NCI-H1436 treated with DMSO at 0.1 percent for 48 hours (cell line): ENCODE measurements around the gene GALNT18.

ENCODE experiments used
- DNase-seq: peaks from one replicate; lab custom pipeline; 2025; lab: John Stamatoyannopoulos, UW

Gene GALNT18

GRCh38 chr11:11309906-11310305 lies 311.9 kb downstream of the GALNT18 start:
- no peak for DNase-seq

- DNase-seq: no peak
Observed at GRCh38 chr11:11308249-11308648, 313.6 kb downstream of the GALNT18 start.

GRCh38 chr11:11306855-11307254 lies 314.9 kb downstream of the GALNT18 start:
- DNase-seq: no peak

GRCh38 chr11:11304550-11304949 lies 317.3 kb downstream of the GALNT18 start:
- no peak for DNase-seq

DNA sequence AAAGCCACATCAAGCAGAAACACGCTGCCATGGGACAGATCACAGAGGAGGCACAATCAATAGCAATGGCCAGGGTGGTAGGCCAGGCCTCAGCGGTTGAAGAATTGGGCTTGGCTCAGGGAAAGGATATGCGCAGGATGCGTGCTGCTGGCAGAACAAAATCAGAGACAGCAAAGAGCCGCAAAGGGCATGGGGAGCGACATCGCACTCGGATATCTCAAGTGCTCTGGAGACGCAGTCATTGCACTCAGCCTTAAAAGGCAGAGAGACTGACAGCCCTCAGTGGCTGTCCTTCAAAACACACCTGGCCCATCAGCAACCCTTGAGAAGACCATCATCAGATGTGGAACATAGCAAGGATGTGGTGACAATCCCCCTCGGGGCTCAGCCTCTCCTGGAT lies 319.2 kb downstream of the GALNT18 start:
- DNase-seq: no peak

- DNase-seq: no peak
Observed at GRCh38 chr11:11301212-11301611, 320.6 kb downstream of the GALNT18 start.

DNA sequence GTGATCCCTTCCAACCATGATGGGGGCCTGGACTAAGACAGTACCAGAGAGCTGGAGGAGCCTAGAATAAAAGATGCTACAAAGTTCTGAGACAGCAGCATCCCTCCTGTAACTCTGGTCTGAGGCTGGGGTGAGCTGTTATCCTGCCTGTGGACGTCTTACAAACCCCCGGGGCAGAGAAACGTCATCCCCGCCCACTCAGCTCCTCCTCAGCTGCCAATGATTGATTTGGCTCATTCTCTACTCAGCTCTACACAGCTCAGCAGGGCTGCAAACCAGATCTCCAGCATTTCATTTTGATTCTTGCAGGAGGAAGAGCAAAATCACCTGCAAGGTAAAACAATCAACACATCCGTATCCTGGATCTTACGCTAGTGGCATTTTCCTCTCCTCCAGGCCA lies 324.2 kb downstream of the GALNT18 start:
- DNase-seq: no peak

DNA sequence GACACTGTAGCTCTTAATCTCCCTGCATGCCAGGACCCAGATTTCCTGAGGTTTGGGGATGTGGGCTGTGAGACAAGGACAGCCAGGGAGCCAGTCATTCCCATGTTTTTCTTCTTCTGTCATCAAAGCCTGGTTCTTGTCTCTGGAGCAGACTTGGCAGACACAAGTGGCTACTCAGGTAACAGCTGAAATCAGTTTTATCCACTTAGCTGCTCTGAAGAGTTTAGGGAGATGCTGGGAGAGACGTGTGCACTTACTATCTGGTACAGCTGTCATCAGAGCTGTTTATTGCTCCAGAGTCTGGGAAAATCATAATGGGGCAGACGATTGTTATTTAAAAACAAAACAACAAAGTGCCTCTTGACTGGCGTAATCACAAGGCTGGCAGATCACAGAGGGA lies 325.4 kb downstream of the GALNT18 start:
- DNase-seq: no peak

- no peak for DNase-seq
Observed at GRCh38 chr11:11294551-11294855, 327.3 kb downstream of the GALNT18 start.

DNA sequence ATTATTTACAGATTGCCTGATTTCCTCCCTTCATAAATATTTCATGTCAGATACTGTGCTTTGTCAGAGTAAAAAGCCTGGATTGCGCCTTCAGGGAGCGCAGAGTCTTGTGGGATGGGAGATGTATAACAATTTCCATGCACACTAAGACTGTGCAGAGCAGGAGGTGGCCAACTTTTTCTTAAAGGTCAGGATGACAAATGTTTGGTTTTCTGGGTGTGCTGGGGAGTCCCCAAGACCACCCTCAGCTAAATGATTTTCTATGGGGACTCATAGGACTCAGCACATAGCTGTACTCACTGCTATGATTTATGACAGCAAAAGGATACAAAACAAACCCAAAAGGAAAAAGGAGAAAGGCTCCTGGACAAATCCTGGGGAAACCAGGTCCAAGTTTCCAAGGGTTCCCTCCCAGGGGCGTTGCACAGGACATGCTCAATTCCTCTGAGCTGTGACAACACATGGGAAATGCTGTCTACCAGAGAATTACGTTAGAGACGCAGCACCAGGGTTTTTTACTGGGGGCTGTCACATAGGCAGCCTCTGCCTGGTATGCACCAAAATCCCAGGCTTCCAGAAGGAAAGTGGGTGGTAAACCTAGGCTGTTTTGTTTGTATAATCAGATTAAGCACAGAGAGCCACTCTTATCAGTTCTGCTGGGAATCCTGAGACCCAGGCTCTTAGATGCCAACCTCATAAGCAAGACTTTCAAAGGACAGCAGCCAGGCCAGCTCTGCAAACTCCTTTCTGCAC lies 327.8 kb downstream of the GALNT18 start:
- DNase-seq: no peak

DNA sequence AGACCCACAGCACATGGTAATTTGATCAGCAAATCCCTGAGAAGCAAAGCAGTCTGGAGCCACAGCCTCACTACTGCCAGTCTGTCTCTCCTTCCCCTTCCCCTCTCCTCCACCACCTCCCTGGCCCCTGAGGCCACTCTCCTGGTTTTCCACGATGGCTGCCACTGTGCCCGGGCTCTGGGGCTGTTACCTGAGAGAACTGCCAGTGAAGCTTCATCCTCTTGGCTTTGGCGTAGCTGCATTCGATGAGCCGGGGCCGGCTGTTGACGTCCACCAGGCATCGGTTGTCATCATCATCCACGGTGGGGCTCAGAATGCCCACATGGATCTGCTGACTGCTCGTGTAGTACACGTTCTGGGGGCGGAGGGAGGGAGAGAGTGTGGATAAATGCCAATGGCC lies 329.0 kb downstream of the GALNT18 start:
- no peak for DNase-seq

DNA sequence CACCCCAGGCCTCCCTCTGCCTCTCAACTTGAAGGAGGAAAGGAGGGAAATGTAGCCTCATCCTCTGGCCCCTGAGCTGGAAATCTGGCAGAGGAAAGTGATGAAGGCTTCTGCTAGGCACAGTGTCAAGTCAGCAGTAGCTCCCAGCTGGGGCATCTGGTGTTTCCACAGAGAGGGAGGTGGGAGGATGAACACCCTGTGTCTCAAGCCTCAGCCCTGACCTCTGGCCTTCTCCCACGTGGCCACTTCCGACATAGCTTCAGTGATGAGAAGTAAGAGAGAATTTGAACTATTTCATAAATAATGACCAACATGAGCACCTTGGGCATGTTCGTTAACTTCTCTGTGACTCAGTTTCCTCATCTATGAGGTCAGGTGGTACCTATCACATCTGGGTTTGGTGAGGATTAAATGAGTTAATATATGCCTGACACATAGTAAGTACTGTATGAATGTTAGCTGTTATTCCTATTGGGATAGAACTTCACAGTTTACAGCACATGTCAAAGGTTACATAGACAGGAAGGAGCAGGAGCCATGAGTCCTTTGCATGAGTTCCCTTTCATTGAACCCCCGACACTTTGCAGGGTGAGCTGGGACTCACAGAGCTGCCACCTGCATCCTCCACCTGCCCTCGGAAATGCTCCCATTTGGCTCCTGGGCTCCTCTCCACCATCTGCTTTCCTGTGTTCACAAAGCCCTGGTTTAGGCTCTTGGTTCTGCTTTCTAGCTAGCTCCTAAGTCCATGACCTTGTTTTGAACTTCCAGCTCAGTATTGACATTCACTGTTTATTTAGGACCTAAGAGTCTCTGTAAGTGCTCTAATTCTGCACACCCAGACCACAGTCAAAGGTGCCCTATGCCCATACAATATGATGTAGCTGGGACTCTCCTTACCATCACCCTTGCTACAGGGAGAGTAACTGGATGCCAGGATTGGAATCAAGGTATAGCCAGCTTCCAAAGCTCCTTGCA lies 330.5 kb downstream of the GALNT18 start:
- no peak for DNase-seq

DNA sequence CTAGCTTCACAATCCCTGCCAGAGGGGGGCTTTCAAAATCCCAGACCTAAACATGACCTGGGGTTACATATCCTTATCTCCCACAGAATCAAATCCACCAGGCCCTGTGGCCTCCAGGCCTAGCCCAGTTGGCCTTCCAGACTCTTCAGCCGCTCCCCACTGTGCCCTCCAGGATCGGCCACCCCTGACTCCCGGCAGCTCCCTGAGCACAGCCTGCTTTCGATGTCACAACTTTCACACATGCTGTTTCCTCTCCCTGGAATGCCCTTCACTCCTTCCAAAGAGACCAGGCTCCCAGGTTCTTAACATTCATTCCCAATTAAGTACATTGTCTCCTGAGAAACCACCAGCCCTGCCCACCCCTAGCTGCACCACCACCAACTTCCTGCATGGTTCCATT lies 331.5 kb downstream of the GALNT18 start:
- no peak for DNase-seq

DNA sequence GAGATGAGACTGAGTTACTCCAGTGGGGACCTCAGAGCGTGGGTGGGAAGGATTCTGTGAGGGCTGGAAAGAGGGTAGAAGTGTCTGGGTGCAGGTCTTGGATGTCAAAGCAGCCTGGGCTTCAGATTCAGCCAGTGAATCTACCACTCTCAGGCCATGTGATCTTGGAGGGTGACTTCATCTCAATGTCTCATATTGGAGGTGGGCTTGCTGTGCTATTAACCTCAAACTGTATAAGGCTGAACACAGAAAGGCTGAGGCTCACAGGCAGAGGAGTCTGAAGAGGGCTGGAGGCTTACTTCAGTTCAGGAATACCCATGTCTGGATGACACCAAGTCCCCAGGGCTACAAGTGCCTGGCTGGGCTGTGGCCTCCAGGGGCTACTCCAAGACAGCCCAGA lies 332.1 kb downstream of the GALNT18 start:
- DNase-seq: no peak

- no peak for DNase-seq
Observed at GRCh38 chr11:11288972-11289616, 332.7 kb downstream of the GALNT18 start.

- DNase-seq: no peak
Observed at GRCh38 chr11:11284481-11284880, 337.3 kb downstream of the GALNT18 start.

DNA sequence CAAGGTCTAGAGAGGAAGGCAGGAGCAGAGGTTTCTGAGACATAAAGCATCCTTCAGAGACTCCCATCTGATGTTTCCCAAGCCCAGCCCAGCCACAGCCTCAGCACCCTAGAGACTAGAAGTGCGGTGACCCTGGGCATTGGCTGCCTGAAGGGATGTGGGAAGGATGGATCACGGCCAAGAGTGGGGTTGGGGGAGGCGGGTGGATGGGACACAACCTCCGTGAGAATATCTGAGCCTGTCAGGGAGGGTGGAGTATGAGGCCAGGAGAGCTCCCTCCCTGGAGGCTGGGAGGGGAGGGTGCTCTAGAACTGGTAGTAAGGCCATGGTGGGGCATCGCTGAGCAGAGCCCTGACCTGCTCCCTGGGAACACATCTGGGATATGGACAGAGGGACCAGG lies 340.2 kb downstream of the GALNT18 start:
- DNase-seq: no peak

DNA sequence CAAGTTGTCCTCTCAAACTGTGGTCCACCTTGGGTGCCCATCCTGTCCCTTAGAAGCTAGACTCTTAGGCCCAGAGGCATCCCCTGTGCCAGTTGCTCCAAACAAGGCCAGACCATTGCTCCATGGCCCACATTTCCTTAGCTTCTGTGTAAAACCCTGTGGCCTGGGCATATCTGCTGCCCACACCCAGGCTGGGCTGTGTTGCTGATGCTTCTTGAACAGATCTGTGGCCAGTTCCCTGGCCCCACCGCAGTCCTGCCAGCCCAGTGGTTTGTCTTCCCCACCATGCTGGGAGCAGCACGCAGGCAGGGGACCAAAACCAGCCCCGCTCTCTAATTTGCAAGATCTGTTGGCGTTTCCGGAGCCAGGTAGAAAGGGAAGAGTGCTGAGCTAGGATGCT lies 341.0 kb downstream of the GALNT18 start:
- no peak for DNase-seq

DNA sequence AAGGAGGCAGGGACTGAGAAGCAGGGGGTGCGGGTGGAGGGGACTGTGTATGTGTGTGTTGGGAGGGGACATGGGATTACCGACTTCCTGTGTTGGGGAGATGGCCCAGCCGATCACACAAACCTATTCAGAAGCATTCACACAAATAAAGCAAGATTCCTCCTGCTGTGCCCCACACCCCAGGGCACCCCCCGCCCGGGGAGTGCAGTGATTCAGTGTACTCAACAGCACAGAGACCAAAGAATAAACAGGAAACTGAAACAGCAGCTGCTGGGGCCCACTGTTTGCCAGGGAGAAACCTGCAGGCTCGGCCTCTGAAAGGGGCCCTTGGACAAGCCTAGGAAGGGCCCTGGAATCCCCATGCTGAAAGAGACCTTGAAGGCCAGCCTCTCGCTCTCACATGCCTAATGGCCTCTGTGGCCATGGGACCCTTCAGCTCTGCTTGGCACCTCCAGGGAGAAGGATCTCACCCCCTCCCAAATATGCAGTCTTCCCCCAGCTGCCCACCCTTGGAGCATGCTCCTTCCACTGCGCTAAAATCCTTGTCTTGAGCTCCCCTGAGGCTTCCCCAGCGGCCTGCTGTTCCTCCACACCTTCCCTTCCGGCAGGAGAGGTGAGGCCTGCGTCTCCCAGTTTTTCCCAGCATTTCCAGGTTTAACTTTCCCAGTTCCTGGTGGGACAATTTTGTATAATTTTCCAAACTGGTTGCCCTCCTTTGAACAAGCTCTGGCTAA lies 341.7 kb downstream of the GALNT18 start:
- peak; percentile 25 for DNase-seq

- no peak for DNase-seq
Observed at GRCh38 chr11:11272254-11272653, 349.6 kb downstream of the GALNT18 start.

GRCh38 chr11:11270236-11270775 lies 351.5 kb downstream of the GALNT18 start:
- no peak for DNase-seq

DNA sequence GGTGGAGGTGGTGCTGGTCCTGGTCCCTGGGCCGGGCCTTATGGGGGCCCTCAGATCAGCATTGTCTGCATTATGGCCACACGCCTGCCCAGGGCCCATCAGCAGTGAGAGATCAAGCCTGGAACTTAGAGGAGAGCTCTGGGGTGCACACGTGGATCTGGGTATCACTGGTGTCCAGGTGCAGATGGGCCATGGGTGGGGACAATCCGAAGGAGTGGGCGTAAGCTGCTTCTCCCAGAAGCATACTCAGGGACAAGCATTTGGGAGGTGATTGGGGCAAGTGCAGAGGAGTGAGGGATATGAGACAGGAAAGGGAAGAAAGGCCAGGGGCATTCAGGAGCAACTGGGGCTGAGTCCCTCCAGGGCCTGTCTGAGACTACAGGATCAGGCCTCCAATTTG lies 353.1 kb downstream of the GALNT18 start:
- DNase-seq: no peak
